NCI-H2029 treated with DMSO at 0.1 percent for 48 hours (cell line): ENCODE measurements around the gene CHL1.

Experiments used
- DNase-seq: peaks from one replicate; lab custom pipeline; 2025; lab: John Stamatoyannopoulos, UW

Gene CHL1

GRCh38 chr3:228442-229182, 32.0 kb downstream of the CHL1 start:
- no peak for DNase-seq

GRCh38 chr3:229183-229661, 32.7 kb downstream of the CHL1 start:
- DNase-seq, result no peak

GRCh38 chr3:236881-237280, 40.3 kb downstream of the CHL1 start:
- DNase-seq, result no peak

- DNase-seq, result no peak
These were observed 46.2 kb downstream of the CHL1 start for GRCh38 chr3:242602-243355.

- DNase-seq, result peak; percentile 37
These were observed 46.8 kb downstream of the CHL1 start for GRCh38 chr3:243356-243725.

- no peak for DNase-seq
These were observed 47.5 kb downstream of the CHL1 start for GRCh38 chr3:244041-244440.

- no peak for DNase-seq
These were observed 51.4 kb downstream of the CHL1 start for GRCh38 chr3:247916-248315.

- no peak for DNase-seq
These were observed 52.4 kb downstream of the CHL1 start for GRCh38 chr3:248864-249520.

GRCh38 chr3:249587-250262, 53.2 kb downstream of the CHL1 start:
- DNase-seq, result no peak

- DNase-seq, result no peak
These were observed 59.9 kb downstream of the CHL1 start for GRCh38 chr3:256501-256900.

GRCh38 chr3:257826-258225, 61.3 kb downstream of the CHL1 start:
- no peak for DNase-seq

GRCh38 chr3:260898-261297, 64.3 kb downstream of the CHL1 start:
- DNase-seq, result no peak

GRCh38 chr3:263393-263792, 66.8 kb downstream of the CHL1 start:
- DNase-seq, result no peak

GRCh38 chr3:264394-265156, 68.0 kb downstream of the CHL1 start:
- DNase-seq, result peak; percentile 72

GRCh38 chr3:267101-267500, 70.5 kb downstream of the CHL1 start:
- DNase-seq, result no peak

- DNase-seq, result no peak
These were observed 74.1 kb downstream of the CHL1 start for GRCh38 chr3:270688-271087.

- DNase-seq, result no peak
These were observed 78.4 kb downstream of the CHL1 start for GRCh38 chr3:274927-275326.

- no peak for DNase-seq
These were observed 81.3 kb downstream of the CHL1 start for GRCh38 chr3:277873-278272.

- DNase-seq, result peak; percentile 55
These were observed 81.9 kb downstream of the CHL1 start for GRCh38 chr3:278300-279064.

- DNase-seq, result no peak
These were observed 82.8 kb downstream of the CHL1 start for GRCh38 chr3:279325-279724.

- DNase-seq, result no peak
These were observed 84.1 kb downstream of the CHL1 start for GRCh38 chr3:280681-281080.
